PC-9 (cell line): ENCODE data around the gene CDT1. TPM values are rescaled to one million over a fixed set of nuclear protein-coding genes. Genes with fewer than 3 reads are reported as not detected.

Experiments used
- BruUV-seq: library from RNA; stranded (reverse); fragments of 400-500 nt; replicated peaks from 2 replicates; lab custom pipeline; 2021; lab: Mats Ljungman, UMichigan
- CTCF ChIA-PET: fragments of 300-600 bp; sonication (Branson Sonifier 250); formaldehyde crosslinking; loops from one replicate; lab custom pipeline; 2022; ENCODE audit warnings: antibody characterized with exemption; lab: Charles Lee
- POLR2A ChIA-PET: fragments of 300-600 bp; sonication (Branson Sonifier 250); formaldehyde crosslinking; loops from one replicate; lab custom pipeline; 2022; ENCODE audit warnings: antibody characterized with exemption; ENCODE audit not compliant: unreplicated experiment; lab: Charles Lee
- DNase-seq, 2 experiments: peaks; one replicate each; pipeline versions ENCODE4 v3.0.0 to v3.0.0-alpha.2; 2015 to 2022; ENCODE audit warnings: mixed read lengths in 1 of 2
- H2AFZ ChIP-seq: fragments of 200-600 bp; sonication (generic); 2 replicates; pipeline ENCODE4 v1.8.1; 2017; ENCODE audit warnings: antibody characterized with exemption
- H3F3A ChIP-seq: fragments of 200-600 bp; sonication (generic); 2 replicates; pipeline ENCODE4 v1.8.1; 2017; ENCODE audit warnings: antibody characterized with exemption, mild to moderate bottlenecking, low read depth; ENCODE audit not compliant: insufficient read depth
- H3K27ac ChIP-seq: fragments of 200-600 bp; sonication (generic); 2 replicates; pipeline ENCODE4 v1.6.1; 2016; ENCODE audit warnings: mixed run types
- H3K27me3 ChIP-seq: fragments of 200-600 bp; sonication (generic); 2 replicates; pipeline ENCODE4 v1.6.1; 2016; ENCODE audit warnings: low read depth, mixed run types; ENCODE audit not compliant: insufficient read depth
- H3K36me3 ChIP-seq: fragments of 200-600 bp; sonication (generic); 2 replicates; pipeline ENCODE4 v1.6.1; 2016; ENCODE audit warnings: low read depth, mixed run types
- H3K4me1 ChIP-seq: fragments of 200-600 bp; sonication (generic); replicated peaks from 2 replicates; pipeline ENCODE4 v1.6.1; 2016; ENCODE audit warnings: mixed run types; ENCODE audit not compliant: insufficient read depth
- H3K4me2 ChIP-seq: fragments of 200-600 bp; sonication (generic); 2 replicates; pipeline ENCODE4 v1.6.1; 2017; ENCODE audit warnings: mixed run types
- H3K4me3 ChIP-seq: fragments of 200-600 bp; sonication (generic); 2 replicates; pipeline ENCODE4 v1.6.1; 2016; ENCODE audit warnings: mixed run types
- H3K79me2 ChIP-seq: fragments of 200-600 bp; sonication (generic); 2 replicates; pipeline ENCODE4 v1.6.1; 2017; ENCODE audit warnings: low read depth, mixed run types
- H3K9me2 ChIP-seq: fragments of 200-600 bp; sonication (generic); 2 replicates; pipeline ENCODE4 v1.8.1; 2017; ENCODE audit warnings: mild to moderate bottlenecking; ENCODE audit not compliant: insufficient read depth
- H3K9me3 ChIP-seq: fragments of 200-600 bp; sonication (generic); 2 replicates; pipeline ENCODE4 v1.8.1; 2016; ENCODE audit warnings: low read depth; ENCODE audit not compliant: insufficient read depth
- H4K20me1 ChIP-seq: fragments of 200-600 bp; sonication (generic); 2 replicates; pipeline ENCODE4 v1.8.1; 2017; ENCODE audit not compliant: insufficient read depth
- CTCF ChIP-seq: fragments of 200-600 bp; sonication (generic); conservative IDR thresholded peaks from 2 replicates; pipeline ENCODE4 v1.6.1; 2017; ENCODE audit warnings: mixed run types, antibody characterized with exemption, mild to moderate bottlenecking, moderate library complexity
- EZH2 ChIP-seq: fragments of 200-600 bp; sonication (generic); IDR thresholded peaks from 2 replicates; pipeline ENCODE4 v1.8.0; 2017; ENCODE audit warnings: antibody characterized with exemption, low read depth
- intact Hi-C: fragments of 100-400 bp; cut with micrococcal nuclease; formaldehyde crosslinking; loops from one replicate; pipeline ENCODE4 v1.10.0; 2022; ENCODE audit not compliant: unreplicated experiment
- total RNA-seq: library from RNA; stranded (reverse); gene quantifications from 2 replicates; pipeline ENCODE4 v1.2.3, GENCODE V29; 2021

The CDT1 gene
- total RNA-seq, 1 experiment from 2014 or later = 73.2 TPM

- peaks cover 77% of the 10 kb centered on the region for H3F3A ChIP-seq
- H3K9me2 ChIP-seq = no peaks in the 10 kb centered on the region
- ChIA-PET POLR2A (interaction anchor here (0.6 to 1.3 kb wide), 6 partner anchors 9 to 909 kb away, joined by 3 to 11 read pairs (median 4); no protein-coding TSS in a partner anchor), CTCF (interaction anchor here (0.8 to 3.1 kb wide), 3 partner anchors 9 to 24 kb away, joined by 5 to 11 read pairs (median 9); no protein-coding TSS in a partner anchor)
- H3K4me3 ChIP-seq = peak overlapping the region; percentile 49; the same call in 1 of the 2 replicates
- H3K27me3 ChIP-seq = no peaks in the 10 kb centered on the region
- H3K36me3 ChIP-seq = no peaks in the 10 kb centered on the region
- no peak overlapping the region for H2AFZ ChIP-seq
- H3K9me3 ChIP-seq = no peaks in the 10 kb centered on the region
- peak overlapping the region; percentile 63 for H3K27ac ChIP-seq
- H3K79me2 ChIP-seq = peaks cover 83% of the 10 kb centered on the region
- TF ChIP-seq EZH2 (no peak), CTCF (no peak)
- DNase-seq = peak; percentile 88 to 98
- peaks cover 98% of the 10 kb centered on the region for H3K4me1 ChIP-seq
- peaks cover 23% of the 10 kb centered on the region for H4K20me1 ChIP-seq
- H3K4me2 ChIP-seq = peak overlapping the region; percentile 83
- intact Hi-C loops = loop anchor here (1.0 to 5.0 kb wide), 3 partner anchors 9 to 895 kb away; partner anchors contain the start of gene SLC7A5
- no TSS peak for BruUV-seq
Observed at GRCh38 chr16:88761830-88762229, 41.8 kb upstream of the CDT1 start.

- Histone ChIP-seq H3K27ac (peak overlapping the region; percentile 63), H4K20me1 (peaks cover 28% of the 10 kb centered on the region), H3K27me3 (no peaks in the 10 kb centered on the region), H3K4me3 (peak overlapping the region; percentile 49; the same call in 1 of the 2 replicates), H3K4me1 (peaks cover 98% of the 10 kb centered on the region), H3K9me3 (no peaks in the 10 kb centered on the region), H2AFZ (no peak overlapping the region), H3K9me2 (no peaks in the 10 kb centered on the region), H3K4me2 (peak overlapping the region; percentile 83), H3K36me3 (no peaks in the 10 kb centered on the region), H3F3A (peaks cover 80% of the 10 kb centered on the region), H3K79me2 (peaks cover 87% of the 10 kb centered on the region)
- ChIA-PET POLR2A (interaction anchor here (0.6 to 1.3 kb wide), 8 partner anchors 9 to 1388 kb away, joined by 3 to 37 read pairs (median 5); no protein-coding TSS in a partner anchor), CTCF (interaction anchor here (0.5 to 3.1 kb wide), 5 partner anchors 8 to 83 kb away, joined by 4 to 11 read pairs (median 8); no protein-coding TSS in a partner anchor)
- intact Hi-C loops = loop anchor here (2.0 to 5.0 kb wide), 2 partner anchors 24 to 895 kb away; partner anchors contain the start of gene SLC7A5
- TF ChIP-seq CTCF (no peak), EZH2 (no peak)
- BruUV-seq = TSS peak; percentile 54
- no peak for DNase-seq
Observed at GRCh38 chr16:88762258-88762870, 41.2 kb upstream of the CDT1 start.

GRCh38 chr16:88762941-88763340 is 40.6 kb upstream of the CDT1 start:
- peak; percentile 46 to 58 for DNase-seq
- H3K9me3 ChIP-seq = no peaks in the 10 kb centered on the region
- intact Hi-C loops = loop anchor here (1.0 to 5.0 kb wide), 3 partner anchors 19 to 896 kb away; partner anchors contain the start of gene SLC7A5
- TF ChIP-seq CTCF (no peak), EZH2 (no peak)
- H3K9me2 ChIP-seq = no peaks in the 10 kb centered on the region
- no TSS peak for BruUV-seq
- peaks cover 98% of the 10 kb centered on the region for H3K4me1 ChIP-seq
- H3K4me3 ChIP-seq = peak overlapping the region; percentile 49; the same call in 1 of the 2 replicates
- H3K4me2 ChIP-seq = peak overlapping the region; percentile 83
- peaks cover 32% of the 10 kb centered on the region for H4K20me1 ChIP-seq
- H3K36me3 ChIP-seq = no peaks in the 10 kb centered on the region
- no peak overlapping the region for H2AFZ ChIP-seq
- ChIA-PET POLR2A (interaction anchor here (0.6 to 1.3 kb wide), 6 partner anchors 8 to 1388 kb away, joined by 3 to 37 read pairs (median 5); no protein-coding TSS in a partner anchor), CTCF (interaction anchor here (0.9 to 3.1 kb wide), 3 partner anchors 16 to 26 kb away, joined by 8 to 16 read pairs (median 9); no protein-coding TSS in a partner anchor)
- H3F3A ChIP-seq = peaks cover 77% of the 10 kb centered on the region
- H3K79me2 ChIP-seq = peaks cover 87% of the 10 kb centered on the region
- H3K27ac ChIP-seq = peak overlapping the region; percentile 63
- no peaks in the 10 kb centered on the region for H3K27me3 ChIP-seq
